H1 (cell line): Measurements from ENCODE around the gene IL13. TPM values are rescaled to one million over a fixed set of nuclear protein-coding genes. Genes with fewer than 3 reads are reported as not detected.

Experiments used
- CTCF ChIA-PET: fragments of 300-600 bp; sonication (Branson Sonifier 250); formaldehyde crosslinking; loops from one replicate; lab custom pipeline; 2021; ENCODE audit not compliant: partially characterized antibody; lab: Charles Lee
- POLR2A ChIA-PET: fragments of 300-600 bp; sonication (Branson Sonifier 250); formaldehyde crosslinking; loops from one replicate; lab custom pipeline; 2021; ENCODE audit warnings: inconsistent platforms; ENCODE audit not compliant: partially characterized antibody; lab: Charles Lee
- DNase-seq, 2 experiments: peaks; one replicate each; pipeline versions ENCODE4 v3.0.0 to v3.0.0-alpha.2; 2010 to 2022; ENCODE audit warnings: low spot score in 2 of 2, low read depth in 1 of 2, mixed read lengths in 1 of 2
- FAIRE-seq: peaks from 2 replicates; lab custom pipeline; 2011; peaks lifted over from hg19 to GRCh38; lab: Jason Lieb, UNC
- H2AFZ ChIP-seq: 2 replicates; pipeline ENCODE4 v1.8.1; 2012; ENCODE audit warnings: low read length, inconsistent platforms
- H2AK5ac ChIP-seq: 2 replicates; pipeline ENCODE4 v1.6.1; 2013; ENCODE audit warnings: low read depth, low read length
- H2BK120ac ChIP-seq: replicated peaks from 2 replicates; pipeline ENCODE3; 2013; ENCODE audit warnings: low read depth, low read length, inconsistent platforms
- H2BK12ac ChIP-seq: 2 replicates; pipeline ENCODE4 v1.6.1; 2013; ENCODE audit warnings: low read depth, low read length
- H2BK15ac ChIP-seq: 2 replicates; pipeline ENCODE4 v1.6.1; 2013; ENCODE audit warnings: low read length
- H2BK20ac ChIP-seq: 2 replicates; pipeline ENCODE4 v1.6.1; 2013; ENCODE audit warnings: low read length
- H2BK5ac ChIP-seq: 2 replicates; pipeline ENCODE4 v1.6.1; 2013; ENCODE audit warnings: low read depth, low read length
- H3K14ac ChIP-seq: 2 replicates; pipeline ENCODE4 v1.6.1; 2013; ENCODE audit warnings: inconsistent platforms; ENCODE audit not compliant: insufficient read length
- H3K18ac ChIP-seq: 2 replicates; pipeline ENCODE4 v1.6.1; 2013; ENCODE audit warnings: low read length; ENCODE audit errors: extremely low read depth
- H3K23ac ChIP-seq: 2 replicates; pipeline ENCODE4 v1.6.1; 2013; ENCODE audit warnings: inconsistent platforms; ENCODE audit not compliant: insufficient read length
- H3K23me2 ChIP-seq: 2 replicates; pipeline ENCODE4 v1.6.1; 2013; ENCODE audit warnings: low read depth, low read length
- H3K27ac ChIP-seq: 2 replicates; pipeline ENCODE4 v1.6.1; 2011; ENCODE audit warnings: low read depth, low read length, inconsistent platforms
- H3K27me3 ChIP-seq, 4 experiments: replicated peaks in 1 of 4; 1 replicate in 1 of 4; 2 replicates in 3 of 4; pipeline versions ENCODE4 v1.6.1 to v1.8.1; 2011 to 2013; ENCODE audit warnings: low read length in 3 of 4, mild to moderate bottlenecking in 3 of 4, inconsistent platforms in 2 of 4, mixed read lengths in 2 of 4, moderate library complexity in 1 of 4; ENCODE audit not compliant: control insufficient read depth in 3 of 4, insufficient read depth in 3 of 4; ENCODE audit errors: extremely low read depth in 1 of 4
- H3K36me3 ChIP-seq, 4 experiments: 2 replicates each; pipeline versions ENCODE4 v1.6.1 to v1.8.1; 2011 to 2013; ENCODE audit warnings: mild to moderate bottlenecking in 4 of 4, low read length in 3 of 4, moderate library complexity in 2 of 4, control low read depth in 1 of 4, inconsistent platforms in 1 of 4; ENCODE audit not compliant: insufficient read depth in 4 of 4, control insufficient read depth in 2 of 4
- H3K4ac ChIP-seq: replicated peaks from 2 replicates; pipeline ENCODE3; 2013; ENCODE audit warnings: low read length, low read depth, mixed read lengths, inconsistent platforms; ENCODE audit not compliant: insufficient read length
- H3K4me1 ChIP-seq, 4 experiments: replicated peaks in 1 of 4; 1 replicate in 1 of 4; 2 replicates in 3 of 4; pipeline versions ENCODE4 v1.6.1 to v1.8.1; 2011 to 2013; ENCODE audit warnings: low read length in 3 of 4, inconsistent platforms in 2 of 4, mixed read lengths in 1 of 4; ENCODE audit not compliant: insufficient read depth in 4 of 4, control insufficient read depth in 3 of 4
- H3K4me2 ChIP-seq, 2 experiments: 2 replicates each; pipeline versions ENCODE4 v1.6.1 to v1.8.1; 2011 to 2013; ENCODE audit warnings: low read depth in 2 of 2, low read length in 2 of 2, control low read depth in 1 of 2, inconsistent platforms in 1 of 2, mild to moderate bottlenecking in 1 of 2; ENCODE audit not compliant: insufficient read depth in 1 of 2
- H3K4me3 ChIP-seq, 4 experiments: fragments of 200-600, 300-600 bp in 1 of 4; sonication (generic), shearing (Covaris generic), sonication (Bioruptor Twin) in 1 of 4; 2 replicates each; pipeline versions ENCODE4 v1.5.1 to v1.8.1; 2011 to 2016; ENCODE audit warnings: low read length in 4 of 4, low read depth in 3 of 4, control low read depth in 2 of 4, inconsistent platforms in 2 of 4, mild to moderate bottlenecking in 2 of 4, mixed read lengths in 1 of 4, moderate library complexity in 1 of 4; ENCODE audit not compliant: insufficient read depth in 2 of 4; ENCODE audit errors: extremely low read depth in 1 of 4
- H3K56ac ChIP-seq: replicated peaks from 2 replicates; pipeline ENCODE3; 2013; ENCODE audit warnings: low read depth, mild to moderate bottlenecking, mixed read lengths, low read length, inconsistent platforms; ENCODE audit not compliant: insufficient read length
- H3K79me1 ChIP-seq: 2 replicates; pipeline ENCODE4 v1.6.1; 2013; ENCODE audit warnings: low read depth, low read length, control low read depth
- H3K79me2 ChIP-seq, 2 experiments: 2 replicates each; pipeline versions ENCODE4 v1.6.1 to v1.8.1; 2012 to 2013; ENCODE audit warnings: low read length in 2 of 2, mild to moderate bottlenecking in 2 of 2, inconsistent platforms in 1 of 2; ENCODE audit not compliant: insufficient read depth in 2 of 2, control insufficient read depth in 1 of 2
- H3K9ac ChIP-seq, 4 experiments: replicated peaks in 1 of 4; 1 replicate in 1 of 4; 2 replicates in 3 of 4; pipeline versions ENCODE4 v1.6.1 to v1.8.1; 2011 to 2013; ENCODE audit warnings: low read depth in 3 of 4, low read length in 3 of 4, control low read depth in 2 of 4, mild to moderate bottlenecking in 2 of 4, moderate library complexity in 2 of 4, inconsistent platforms in 1 of 4; ENCODE audit errors: extremely low read depth in 1 of 4
- H3K9me3 ChIP-seq, 2 experiments: 2 replicates each; pipeline versions ENCODE4 v1.6.1 to v1.8.1; 2012 to 2013; ENCODE audit warnings: mild to moderate bottlenecking in 2 of 2, moderate library complexity in 2 of 2, control low read depth in 1 of 2, inconsistent platforms in 1 of 2, low read depth in 1 of 2, low read length in 1 of 2, mixed read lengths in 1 of 2; ENCODE audit not compliant: insufficient read depth in 2 of 2
- H4K20me1 ChIP-seq, 2 experiments: replicated peaks in 1 of 2; 2 replicates each; pipeline versions ENCODE3 to v1.8.1; 2011 to 2013; ENCODE audit warnings: inconsistent platforms in 2 of 2, low read length in 2 of 2, mild to moderate bottlenecking in 1 of 2; ENCODE audit not compliant: insufficient read depth in 2 of 2, control insufficient read depth in 1 of 2
- H4K5ac ChIP-seq: 2 replicates; pipeline ENCODE4 v1.6.1; 2013; ENCODE audit warnings: low read length, low read depth, mixed read lengths, inconsistent platforms; ENCODE audit not compliant: insufficient read length
- H4K8ac ChIP-seq: 2 replicates; pipeline ENCODE4 v1.8.0; 2013; ENCODE audit warnings: mild to moderate bottlenecking, moderate library complexity, low read length, inconsistent platforms; ENCODE audit not compliant: insufficient read depth; ENCODE audit errors: extremely low read depth
- H4K91ac ChIP-seq: replicated peaks from 2 replicates; pipeline ENCODE3; 2013; ENCODE audit warnings: low read length, mixed read lengths, inconsistent platforms; ENCODE audit not compliant: insufficient read length
- CEBPB ChIP-seq: IDR thresholded peaks from 2 replicates; pipeline ENCODE4 v1.6.1; 2012; ENCODE audit warnings: low read depth, low read length
- GTF2F1 ChIP-seq: IDR thresholded peaks from 2 replicates; pipeline ENCODE4 v1.6.1; 2012; ENCODE audit warnings: low read depth, low read length, improper control_type of control experiment, borderline replicate concordance
- SRF ChIP-seq: IDR thresholded peaks from 2 replicates; pipeline ENCODE4 v1.6.1; 2011; ENCODE audit warnings: mild to moderate bottlenecking, low read depth, low read length, moderate library complexity
- TEAD4 ChIP-seq: IDR thresholded peaks from 2 replicates; pipeline ENCODE4 v1.6.1; 2012; ENCODE audit warnings: low read depth, low read length, inconsistent platforms, mixed read lengths
- whole genome bisulfite sequencing, 2 experiments: shearing (Covaris generic) in 1 of 2; methylation state at CpG; one replicate each; pipeline versions ENCODE4 v1.1.6 to v1.1.7; 2013 to 2015; ENCODE audit warnings: low lambda C conversion rate in 2 of 2, mixed read lengths in 2 of 2, inconsistent platforms in 1 of 2, low coverage in 1 of 2, missing lambda C conversion rate in 1 of 2; ENCODE audit not compliant: insufficient replicate concordance in 2 of 2, insufficient coverage in 1 of 2, insufficient read length in 1 of 2; ENCODE audit errors: extremely low coverage in 1 of 2, missing lambda C conversion rate in 1 of 2; 5-methylcytosine and 5-hydroxymethylcytosine counted together
- polyA plus RNA-seq, 7 experiments: library from polyadenylated mRNA; depleted of rRNA in 3 of 7; stranded (reverse) in 5 of 7; unstranded in 2 of 7; fragments of >200 nt in 5 of 7; fragments of 200-250 nt in 2 of 7; gene quantifications; 1 replicate in 5 of 7; 2 replicates in 1 of 7; 4 replicates in 1 of 7; pipeline versions ENCODE4 v1.2.1 to v1.2.3, GENCODE V29; 2011 to 2013; ENCODE audit warnings: missing spikeins in 2 of 7, mixed read lengths in 2 of 7
- total RNA-seq: library from RNA; stranded (reverse); fragmentation: NEBNext Ultra II Directional; extraction: Animal tissue kit (Norgen Biotek cat#: 25700); gene quantifications from 2 replicates; pipeline ENCODE4 v1.2.1, GENCODE V29; 2021

IL13 gene
- total and polyA plus RNA-seq, 2 of the 8 experiments (the other 6 are each of a cell fraction or from before 2014, with no cell fraction given), result not detected

- FAIRE-seq (no peak), DNase-seq (no peak)
- no peaks in the 10 kb centered on the region for H3K4me1 ChIP-seq
- H3K23me2 ChIP-seq, result no peaks in the 10 kb centered on the region
- H3K23ac ChIP-seq, result no peak overlapping the region
- TF ChIP-seq CEBPB (no peak), SRF (no peak), TEAD4 (no peak), GTF2F1 (no peak)
- H3K9me3 ChIP-seq, result 0 out of 4 replicates have a peak, but pooled peaks cover 0 to 3% of the 10 kb centered on the region in 2 experiments
- 88% methylated on average over 13 of the region's 16 CpGs; no CpG with 5 or more reads in 1 of the 2 experiments for WGBS, 2 experiments
- H4K8ac ChIP-seq, result no peak overlapping the region
- H3K79me2 ChIP-seq, result no peaks in the 10 kb centered on the region
- no peak overlapping the region for H2BK20ac ChIP-seq
- H2BK12ac ChIP-seq, result no peak overlapping the region
- no peak overlapping the region for H2BK120ac ChIP-seq
- no peak overlapping the region for H3K56ac ChIP-seq
- ChIA-PET POLR2A (interaction anchor here (1.4 kb wide), 1 partner anchor 9 kb away, joined by 4 read pairs; no protein-coding TSS in a partner anchor), CTCF (interaction anchor here (1.1 to 1.9 kb wide), 3 partner anchors 9 to 12 kb away, joined by 4 to 9 read pairs (median 5); partner anchors contain the start of gene IL13)
- H2BK5ac ChIP-seq, result no peak overlapping the region
- H4K20me1 ChIP-seq, result no peaks in the 10 kb centered on the region
- no peak overlapping the region for H2AFZ ChIP-seq
- H4K91ac ChIP-seq, result no peak overlapping the region
- no peak overlapping the region for H3K14ac ChIP-seq
- H3K79me1 ChIP-seq, result no peaks in the 10 kb centered on the region
- no peak overlapping the region for H3K9ac ChIP-seq
- no peak overlapping the region for H3K4ac ChIP-seq
- H3K27ac ChIP-seq, result no peak overlapping the region
- H2AK5ac ChIP-seq, result no peak overlapping the region
- H3K4me3 ChIP-seq, result no peak overlapping the region
- no peaks in the 10 kb centered on the region for H3K36me3 ChIP-seq
- no peak overlapping the region for H3K4me2 ChIP-seq
- H2BK15ac ChIP-seq, result no peak overlapping the region
- H3K18ac ChIP-seq, result no peak overlapping the region
- no peak overlapping the region for H4K5ac ChIP-seq
- H3K27me3 ChIP-seq, result no peaks in the 10 kb centered on the region
Measured at GRCh38 chr5:132669966-132670882, 12.3 kb downstream of the IL13 start.
